HG03060 (cell line): ENCODE data around the gene XAGE1B.
"Not testable (repeated sequence)": the region's sequence is repeated elsewhere in the genome, so short reads cannot be mapped to it uniquely, and the experiment has no call there.

Experiments used
- ATAC-seq: cut with Tn5 transposase; IDR thresholded peaks from one replicate; pipeline ENCODE4 v1.9.1; 2021; ENCODE audit warnings: low read depth, moderate number of reproducible peaks; ENCODE audit not compliant: unreplicated experiment

The XAGE1B gene

GRCh38 chrX:52516987-52517325 is at the start of gene XAGE1B:
XAGE1B (minus strand) TSS chrX:52517063; CDS start chrX:52515527, 1,536 bp downstream.
- not testable (repeated sequence) for ATAC-seq

- no peak for ATAC-seq
These were observed 46.2 kb upstream of the XAGE1B start for GRCh38 chrX:52563105-52563504.

DNA sequence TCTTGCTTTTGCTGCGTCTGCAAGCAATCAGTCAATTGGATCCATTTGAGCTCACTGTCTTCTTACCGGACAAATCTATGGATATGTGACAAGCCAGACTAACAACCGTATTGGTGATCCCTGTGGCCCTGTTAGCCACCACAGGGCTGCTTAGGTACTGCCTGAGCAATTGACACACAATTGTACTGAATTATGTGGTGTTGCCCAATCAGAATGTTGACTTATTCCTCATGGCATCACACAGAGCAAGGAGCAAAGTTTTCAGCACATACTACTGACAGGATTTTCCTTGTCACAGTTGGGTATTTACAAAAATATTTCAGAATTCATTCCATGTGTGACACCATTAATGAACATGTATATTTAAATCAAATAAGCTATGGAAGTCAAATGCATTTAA is 41.3 kb upstream of the XAGE1B start:
- ATAC-seq, result no peak

GRCh38 chrX:52556741-52557140 is 39.9 kb upstream of the XAGE1B start:
- ATAC-seq, result no peak

DNA sequence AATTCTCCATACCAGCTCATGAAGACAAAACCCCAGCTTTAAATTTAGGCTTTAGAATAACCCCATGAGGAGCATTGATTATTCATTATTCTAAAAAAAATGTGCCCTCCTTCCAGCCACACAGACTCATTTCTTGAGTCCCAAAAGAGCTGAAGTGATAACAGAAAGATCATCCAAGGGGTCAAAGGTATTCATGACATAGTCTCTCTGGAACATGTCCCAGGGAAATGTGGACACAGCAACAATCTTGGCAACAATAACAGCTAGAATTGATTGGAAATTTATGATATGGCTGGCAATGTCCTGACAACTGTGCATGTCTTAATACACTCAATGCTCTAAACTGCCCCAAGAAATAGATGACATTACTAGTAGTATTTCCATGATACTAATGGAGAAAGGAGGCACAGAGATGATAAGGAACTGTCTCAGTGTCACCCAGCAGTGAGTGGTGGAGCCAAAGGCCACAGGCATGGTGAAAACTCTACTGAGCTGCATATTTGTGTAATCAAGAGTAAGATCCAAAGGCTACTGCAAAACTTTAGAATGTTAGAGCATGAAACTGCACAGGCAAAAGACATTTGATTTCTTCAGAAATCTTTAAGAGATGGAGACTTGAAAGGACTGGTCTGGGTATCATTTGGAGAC is 37.3 kb upstream of the XAGE1B start:
- ATAC-seq, result no peak

GRCh38 chrX:52548769-52549168 is 31.9 kb upstream of the XAGE1B start:
- not testable (repeated sequence) for ATAC-seq

GRCh38 chrX:52544147-52544840 is 27.4 kb upstream of the XAGE1B start:
- no peak for ATAC-seq

DNA sequence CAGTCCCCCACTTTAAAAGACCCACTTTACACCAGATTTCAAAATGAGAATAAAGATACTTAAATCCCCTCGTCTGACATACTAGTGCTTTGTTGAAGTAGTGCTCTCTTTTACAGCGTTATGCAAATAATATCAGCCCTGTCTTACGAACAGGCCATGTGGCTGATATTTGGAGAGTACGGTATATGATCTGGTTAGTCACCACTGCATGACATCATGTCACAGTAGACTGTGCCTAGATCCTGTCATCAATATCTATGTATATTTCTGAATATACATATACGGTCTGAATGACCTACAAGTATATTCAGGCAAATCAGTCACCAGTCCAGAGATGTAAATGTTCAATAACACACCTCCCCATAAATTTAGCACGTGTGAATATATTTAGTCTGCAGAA is 25.4 kb upstream of the XAGE1B start:
- no peak for ATAC-seq

GRCh38 chrX:52541051-52541450 is 24.2 kb upstream of the XAGE1B start:
- ATAC-seq, result not testable (repeated sequence)

- ATAC-seq, result not testable (repeated sequence)
These were observed 515 bp downstream of the XAGE1B start for GRCh38 chrX:52516110-52516986.

DNA sequence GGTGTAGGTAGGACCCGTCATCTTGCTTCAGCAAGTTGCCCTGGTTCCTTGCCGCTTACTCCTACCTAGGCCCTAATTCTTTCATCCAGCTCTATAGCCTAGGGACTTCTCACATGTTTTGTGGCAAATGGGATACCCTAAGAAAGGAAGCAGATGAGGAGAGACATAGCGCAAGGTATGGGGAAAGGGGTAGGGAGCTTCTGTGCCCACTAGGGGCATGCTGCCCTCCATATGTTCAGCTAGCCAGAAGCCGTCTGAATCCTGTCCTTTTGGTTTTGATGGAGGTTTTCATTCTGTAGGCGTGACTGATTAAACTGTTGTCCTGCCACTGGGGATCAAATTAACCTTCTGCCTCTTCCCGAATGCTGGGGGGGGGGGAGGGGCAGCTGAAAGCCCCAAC is 5.7 kb downstream of the XAGE1B start:
- not testable (repeated sequence) for ATAC-seq

GRCh38 chrX:52509916-52510315 is 6.9 kb downstream of the XAGE1B start:
- no peak for ATAC-seq

DNA sequence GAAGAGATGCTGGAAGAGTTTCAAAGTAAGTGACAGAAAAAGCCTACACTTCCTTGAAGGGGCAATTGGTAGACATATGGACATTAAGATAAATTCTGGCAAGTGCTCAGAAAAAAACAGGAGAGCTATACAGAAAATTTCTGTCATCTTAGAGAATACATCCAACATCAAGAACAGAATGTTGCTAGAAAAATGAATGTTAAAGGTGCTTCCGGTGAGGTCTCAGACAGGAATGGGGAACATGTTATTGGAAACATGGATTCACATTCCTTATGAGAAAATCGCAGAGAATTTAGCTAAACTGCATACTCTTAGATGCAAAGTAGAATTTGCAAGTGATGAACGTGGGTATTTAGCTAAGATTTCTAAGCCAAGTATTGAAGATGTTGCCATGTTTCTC is 9.5 kb downstream of the XAGE1B start:
- no peak for ATAC-seq

- ATAC-seq, result no peak
These were observed 12.3 kb downstream of the XAGE1B start for GRCh38 chrX:52504551-52504950.

GRCh38 chrX:52501362-52501761 is 15.5 kb downstream of the XAGE1B start:
- not testable (repeated sequence) for ATAC-seq

GRCh38 chrX:52496419-52496772 is 20.5 kb downstream of the XAGE1B start:
- not testable (repeated sequence) for ATAC-seq

DNA sequence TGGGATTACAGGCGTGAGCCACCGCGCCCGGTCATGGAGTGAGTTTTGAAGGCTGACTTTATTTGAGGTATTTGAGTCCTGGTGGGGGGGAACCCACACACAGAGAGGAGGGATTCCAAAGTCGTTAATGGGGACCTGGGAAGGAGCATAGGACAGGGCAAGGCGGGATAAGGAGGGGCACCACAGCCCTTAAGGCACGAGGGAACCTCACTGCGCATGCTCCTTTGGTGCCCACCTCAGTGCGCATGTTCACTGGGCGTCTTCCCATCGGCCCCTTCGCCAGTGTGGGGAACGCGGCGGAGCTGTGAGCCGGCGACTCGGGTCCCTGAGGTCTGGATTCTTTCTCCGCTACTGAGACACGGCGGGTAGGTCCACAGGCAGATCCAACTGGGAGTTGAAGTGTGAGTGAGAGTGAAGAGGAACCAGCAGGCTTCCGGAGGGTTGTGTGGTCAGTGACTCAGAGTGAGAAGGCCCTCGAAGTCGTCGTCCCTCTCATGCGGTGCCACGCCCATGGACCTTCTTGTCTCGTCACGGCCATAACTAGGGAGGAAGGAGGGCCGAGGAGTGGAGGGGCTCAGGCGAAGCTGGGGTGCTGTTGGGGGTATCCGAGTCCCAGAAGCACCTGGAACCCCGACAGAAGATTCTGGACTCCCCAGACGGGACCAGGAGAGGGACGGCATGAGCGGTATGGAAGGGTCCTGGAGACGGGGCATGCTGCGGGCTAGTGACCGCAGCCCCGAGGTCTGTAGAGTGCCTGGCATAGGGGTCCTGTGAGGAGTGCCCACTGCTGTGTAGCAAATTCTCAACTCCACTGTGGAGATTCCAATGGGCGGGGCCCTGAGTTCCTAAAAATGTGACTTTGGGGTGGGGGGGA is 21.1 kb downstream of the XAGE1B start, which contains the start of gene XAGE1A:
XAGE1A (plus strand) TSS at position 264 of the 874 bp plus-strand sequence. CDS start 1,554 bp downstream, outside the sequence.
- not testable (repeated sequence) for ATAC-seq

GRCh38 chrX:52471301-52471700 is 45.6 kb downstream of the XAGE1B start:
- ATAC-seq, result not testable (repeated sequence)
